IPS-18a (cell line): ENCODE measurements around the gene CARM1.

Experiments
- H3K27ac ChIP-seq: one replicate; pipeline ENCODE4 v1.5.1; 2013; ENCODE audit warnings: low read length
- H3K27me3 ChIP-seq: one replicate; pipeline ENCODE4 v1.6.1; 2013; ENCODE audit warnings: mild to moderate bottlenecking, low read length; ENCODE audit not compliant: control insufficient read depth, insufficient read depth
- H3K36me3 ChIP-seq: one replicate; pipeline ENCODE4 v1.6.1; 2013; ENCODE audit warnings: low read depth, low read length; ENCODE audit not compliant: control insufficient read depth
- H3K4me1 ChIP-seq: one replicate; pipeline ENCODE4 v1.6.1; 2013; ENCODE audit warnings: low read depth, low read length; ENCODE audit not compliant: control insufficient read depth
- H3K4me3 ChIP-seq: one replicate; pipeline ENCODE4 v1.5.1; 2013; ENCODE audit warnings: low read length
- H3K9ac ChIP-seq: one replicate; pipeline ENCODE4 v1.6.1; 2013; ENCODE audit warnings: mild to moderate bottlenecking, low read length, moderate library complexity
- H3K9me3 ChIP-seq: one replicate; pipeline ENCODE4 v1.6.1; 2013; ENCODE audit warnings: low read depth, low read length; ENCODE audit not compliant: control insufficient read depth

CARM1 gene

DNA sequence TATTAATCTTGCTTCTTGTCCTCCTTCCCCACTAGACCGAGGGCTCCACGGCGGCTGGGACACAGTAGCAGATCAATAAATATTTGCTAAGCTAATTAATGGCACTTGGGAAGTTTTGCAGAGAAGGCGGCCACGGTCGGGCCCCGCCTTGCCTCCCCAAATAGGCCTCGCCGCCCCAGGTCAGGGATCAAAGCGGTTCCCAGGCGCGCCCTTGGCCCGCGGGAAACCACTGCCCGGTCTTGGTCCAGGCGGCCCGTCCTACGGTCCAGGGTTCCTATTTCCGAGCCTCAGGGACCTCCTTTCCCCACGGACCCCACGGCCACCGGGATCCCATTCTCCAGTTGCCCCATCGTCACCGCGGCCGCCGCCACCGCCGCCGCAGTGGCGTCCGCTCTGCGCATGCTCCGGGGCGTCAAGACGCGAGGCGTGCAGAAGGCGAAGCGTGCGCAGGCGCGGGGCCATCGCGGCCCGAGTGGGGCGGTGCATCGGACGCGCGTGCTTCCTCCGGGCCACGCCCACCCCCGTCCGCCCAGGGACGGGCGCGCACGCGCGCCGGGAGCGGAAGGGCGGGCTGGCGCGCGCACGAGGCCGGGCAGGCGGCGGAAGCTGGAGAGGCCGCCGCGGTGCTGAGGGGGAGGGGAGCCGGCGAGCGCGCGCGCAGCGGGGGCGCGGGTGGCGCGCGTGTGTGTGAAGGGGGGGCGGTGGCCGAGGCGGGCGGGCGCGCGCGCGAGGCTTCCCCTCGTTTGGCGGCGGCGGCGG lies 89.1 kb downstream of the CARM1 start, which contains the start of gene SMARCA4:
TSS of gene SMARCA4 (plus strand) at position 717 of the 759 bp plus-strand sequence. CDS start 23,122 bp downstream, outside the sequence.
- H3K4me3 ChIP-seq = peak within 1 kb of the TSS; percentile 93
- peaks cover 5% of the 10 kb centered on the region for H3K4me1 ChIP-seq
- no peaks in the 10 kb centered on the region for H3K9me3 ChIP-seq
- peak within 1 kb of the TSS; percentile 94 for H3K9ac ChIP-seq
- H3K27ac ChIP-seq = peak within 1 kb of the TSS; percentile 64
- H3K36me3 ChIP-seq = no peaks in the 10 kb centered on the region
- no peaks in the 10 kb centered on the region for H3K27me3 ChIP-seq

DNA sequence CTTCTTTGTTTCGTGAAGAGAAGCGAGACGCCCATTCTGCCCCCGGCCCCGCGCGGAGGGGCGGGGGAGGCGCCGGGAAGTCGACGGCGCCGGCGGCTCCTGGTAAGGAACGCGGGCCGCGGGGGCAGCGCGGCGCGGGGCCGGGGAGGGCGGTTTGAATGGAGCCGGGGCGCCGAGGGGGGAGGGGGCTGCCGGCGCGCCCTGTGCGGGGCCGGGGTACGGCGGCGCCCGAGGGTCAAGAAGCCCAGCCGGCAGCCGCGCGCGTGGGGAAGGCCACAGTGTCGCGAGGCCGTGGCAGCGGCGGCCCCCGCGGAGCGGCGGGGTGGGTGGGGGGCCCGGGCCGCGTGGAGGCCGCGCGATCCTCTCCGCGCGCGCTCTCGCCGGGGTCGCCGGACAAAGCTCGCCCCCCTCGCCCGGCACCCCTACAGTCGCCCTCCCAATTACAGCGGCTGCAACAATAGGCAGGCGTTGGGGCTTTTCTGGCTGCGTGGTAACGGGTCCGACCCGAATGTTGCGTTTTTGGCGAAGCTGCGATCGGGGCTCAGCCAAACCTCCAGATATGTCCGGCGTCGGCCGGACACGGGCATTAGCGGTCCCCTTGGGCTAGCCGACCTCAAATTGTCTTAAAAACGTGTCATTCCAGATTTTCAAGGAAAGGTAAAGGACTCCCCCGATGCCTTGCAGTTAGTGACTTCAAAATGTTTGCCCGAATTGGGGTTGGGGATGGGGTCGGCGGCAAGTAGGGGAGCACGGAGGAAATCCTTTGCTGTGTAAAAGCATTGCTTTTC lies 89.9 kb downstream of the CARM1 start:
- H3K9ac ChIP-seq = peak overlapping the region; percentile 94
- peaks cover 5% of the 10 kb centered on the region for H3K4me1 ChIP-seq
- no peaks in the 10 kb centered on the region for H3K27me3 ChIP-seq
- no peaks in the 10 kb centered on the region for H3K36me3 ChIP-seq
- H3K9me3 ChIP-seq = no peaks in the 10 kb centered on the region
- peak overlapping the region; percentile 93 for H3K4me3 ChIP-seq
- H3K27ac ChIP-seq = peak overlapping the region; percentile 64

DNA sequence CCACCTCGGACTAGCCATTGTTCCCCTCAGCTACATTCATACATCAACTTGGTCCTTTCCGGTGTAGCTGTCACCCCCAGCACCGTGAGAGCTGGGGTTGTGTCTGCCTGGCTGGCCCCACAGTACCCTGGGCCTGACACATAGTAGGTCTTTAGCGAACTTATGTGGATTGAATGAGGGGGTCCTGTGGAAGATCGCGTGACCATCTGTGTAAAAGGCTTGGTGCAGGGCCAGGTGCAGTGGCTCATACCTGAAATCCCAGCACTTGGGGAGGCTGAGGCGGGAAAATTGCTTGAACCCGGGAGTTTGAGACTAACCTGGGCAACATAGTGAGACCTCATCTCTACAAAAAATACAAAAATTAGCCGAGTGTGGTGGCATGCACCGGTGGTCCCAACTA lies 91.5 kb downstream of the CARM1 start:
- no peaks in the 10 kb centered on the region for H3K27me3 ChIP-seq
- H3K4me3 ChIP-seq = no peak overlapping the region
- no peak overlapping the region for H3K9ac ChIP-seq
- H3K27ac ChIP-seq = no peak overlapping the region
- H3K36me3 ChIP-seq = no peaks in the 10 kb centered on the region
- H3K9me3 ChIP-seq = no peaks in the 10 kb centered on the region
- peaks cover 5% of the 10 kb centered on the region for H3K4me1 ChIP-seq

DNA sequence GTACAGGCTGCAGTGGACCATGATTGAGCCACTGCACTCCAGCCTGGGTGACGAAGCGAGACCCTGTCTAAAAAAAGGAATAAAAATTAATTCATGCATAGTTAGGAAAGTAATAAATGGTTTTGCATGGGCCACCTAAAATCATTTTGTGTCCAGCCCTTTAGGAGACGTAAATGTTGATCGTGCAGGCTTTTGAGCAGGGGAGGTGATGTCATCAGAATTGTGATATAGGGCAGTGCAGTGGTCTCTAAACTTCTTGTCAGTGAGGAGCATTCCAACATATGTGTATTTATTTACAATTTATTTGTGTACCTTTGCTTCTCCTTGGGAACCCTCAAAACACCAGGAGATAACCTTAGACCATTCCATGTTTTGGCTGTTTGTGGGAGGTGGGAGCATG lies 92.5 kb downstream of the CARM1 start:
- Histone ChIP-seq H3K27ac (no peak overlapping the region), H3K27me3 (no peaks in the 10 kb centered on the region), H3K9ac (no peak overlapping the region), H3K36me3 (no peaks in the 10 kb centered on the region), H3K9me3 (no peaks in the 10 kb centered on the region), H3K4me1 (peaks cover 5% of the 10 kb centered on the region), H3K4me3 (no peak overlapping the region)

DNA sequence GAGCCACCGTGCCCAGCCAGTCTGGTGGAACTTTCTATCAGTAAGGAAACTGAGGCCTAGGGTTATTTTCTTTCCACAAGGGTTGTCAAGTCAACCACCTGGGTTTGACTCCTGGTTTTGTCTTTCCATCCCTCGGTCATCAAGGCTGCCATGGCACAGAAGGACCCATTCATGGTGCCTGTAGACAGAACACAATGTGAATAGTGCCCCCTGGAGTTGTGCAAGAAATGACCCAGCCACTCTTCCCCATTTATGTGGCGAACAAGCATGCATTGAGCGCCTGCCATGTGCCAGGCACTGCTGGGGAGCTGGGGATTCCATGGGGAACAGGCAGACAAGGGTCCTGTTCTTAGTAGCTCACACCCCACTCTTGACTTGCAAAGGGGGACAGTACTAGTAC lies 93.5 kb downstream of the CARM1 start:
- no peak overlapping the region for H3K9ac ChIP-seq
- no peak overlapping the region for H3K27ac ChIP-seq
- no peaks in the 10 kb centered on the region for H3K27me3 ChIP-seq
- no peaks in the 10 kb centered on the region for H3K36me3 ChIP-seq
- H3K4me1 ChIP-seq = peaks cover 5% of the 10 kb centered on the region
- no peak overlapping the region for H3K4me3 ChIP-seq
- no peaks in the 10 kb centered on the region for H3K9me3 ChIP-seq

DNA sequence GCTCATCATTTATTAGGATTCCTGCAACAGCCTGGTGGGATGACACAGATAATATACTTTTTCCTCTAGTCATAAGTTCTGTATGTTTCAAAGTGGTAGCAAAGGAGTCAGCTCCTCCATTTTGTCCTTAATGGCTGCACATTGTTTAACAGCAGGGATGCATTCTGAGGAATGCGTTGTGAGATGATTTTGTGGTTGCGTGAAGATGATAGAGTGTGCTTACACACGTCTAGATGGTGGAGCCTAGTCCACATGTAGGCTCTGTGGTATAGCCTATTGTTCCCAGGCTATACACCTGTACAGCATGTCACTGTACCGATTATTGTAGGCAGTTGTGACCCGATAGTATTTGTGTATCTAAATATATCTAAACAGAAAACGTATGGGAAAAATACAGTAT lies 94.0 kb downstream of the CARM1 start:
- Histone ChIP-seq H3K9ac (no peak overlapping the region), H3K27me3 (no peaks in the 10 kb centered on the region), H3K36me3 (no peaks in the 10 kb centered on the region), H3K27ac (no peak overlapping the region), H3K9me3 (no peaks in the 10 kb centered on the region), H3K4me3 (no peak overlapping the region), H3K4me1 (peaks cover 5% of the 10 kb centered on the region)

DNA sequence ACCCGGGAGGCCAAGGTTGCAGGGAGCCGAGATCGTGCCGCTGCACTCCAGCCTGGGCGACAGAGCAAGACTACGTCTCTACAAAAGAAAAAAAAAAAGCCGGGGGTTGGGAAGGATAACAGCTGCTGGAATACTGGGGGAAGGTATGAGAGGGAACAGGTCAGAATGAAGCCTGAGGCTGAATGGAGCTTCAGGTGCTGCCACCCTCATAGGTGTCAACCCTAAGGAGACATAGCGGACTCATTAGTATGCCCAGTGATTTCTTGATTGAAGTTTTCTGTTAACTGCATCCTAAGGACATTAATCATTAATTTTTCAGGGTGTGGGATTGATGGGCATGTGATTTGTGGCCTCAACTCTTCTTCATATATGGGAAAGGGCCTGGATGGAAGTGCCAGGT lies 95.5 kb downstream of the CARM1 start:
- no peaks in the 10 kb centered on the region for H3K36me3 ChIP-seq
- H3K9me3 ChIP-seq = no peaks in the 10 kb centered on the region
- H3K27me3 ChIP-seq = no peaks in the 10 kb centered on the region
- H3K27ac ChIP-seq = no peak overlapping the region
- no peak overlapping the region for H3K4me3 ChIP-seq
- H3K9ac ChIP-seq = no peak overlapping the region
- H3K4me1 ChIP-seq = peaks cover 5% of the 10 kb centered on the region

DNA sequence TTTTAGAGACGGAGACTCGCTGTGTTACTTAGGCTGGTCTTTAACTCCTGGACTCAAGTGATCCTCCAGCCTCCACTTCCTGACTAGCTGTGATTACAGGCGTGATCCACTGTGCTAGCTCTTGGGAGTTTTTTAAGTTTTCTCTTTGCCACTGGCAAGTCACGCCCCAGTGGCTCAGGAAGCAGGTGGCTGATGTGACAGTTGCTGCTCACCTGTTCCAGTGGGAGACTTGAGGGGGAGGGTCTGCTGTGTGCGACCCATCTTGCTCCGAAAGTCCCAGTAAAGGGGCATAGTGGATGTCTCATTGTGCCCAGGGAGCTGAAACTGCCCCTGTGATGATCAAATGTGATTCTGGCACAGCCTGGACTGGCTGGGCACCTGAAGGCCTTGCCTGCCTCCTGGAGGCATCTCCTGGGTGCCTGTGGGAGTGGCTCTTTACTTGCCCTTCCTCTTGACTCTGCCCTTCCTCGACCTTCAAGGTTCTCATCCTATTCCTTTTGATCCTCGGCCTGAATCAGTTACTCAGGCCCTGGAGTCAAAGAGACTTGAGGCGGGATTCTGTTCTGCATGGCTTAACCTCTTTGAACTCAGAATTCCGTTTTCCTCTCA lies 97.3 kb downstream of the CARM1 start:
- Histone ChIP-seq H3K27ac (no peak overlapping the region), H3K9me3 (no peaks in the 10 kb centered on the region), H3K9ac (no peak overlapping the region), H3K4me1 (peaks cover 5% of the 10 kb centered on the region), H3K36me3 (no peaks in the 10 kb centered on the region), H3K27me3 (no peaks in the 10 kb centered on the region), H3K4me3 (no peak overlapping the region)

DNA sequence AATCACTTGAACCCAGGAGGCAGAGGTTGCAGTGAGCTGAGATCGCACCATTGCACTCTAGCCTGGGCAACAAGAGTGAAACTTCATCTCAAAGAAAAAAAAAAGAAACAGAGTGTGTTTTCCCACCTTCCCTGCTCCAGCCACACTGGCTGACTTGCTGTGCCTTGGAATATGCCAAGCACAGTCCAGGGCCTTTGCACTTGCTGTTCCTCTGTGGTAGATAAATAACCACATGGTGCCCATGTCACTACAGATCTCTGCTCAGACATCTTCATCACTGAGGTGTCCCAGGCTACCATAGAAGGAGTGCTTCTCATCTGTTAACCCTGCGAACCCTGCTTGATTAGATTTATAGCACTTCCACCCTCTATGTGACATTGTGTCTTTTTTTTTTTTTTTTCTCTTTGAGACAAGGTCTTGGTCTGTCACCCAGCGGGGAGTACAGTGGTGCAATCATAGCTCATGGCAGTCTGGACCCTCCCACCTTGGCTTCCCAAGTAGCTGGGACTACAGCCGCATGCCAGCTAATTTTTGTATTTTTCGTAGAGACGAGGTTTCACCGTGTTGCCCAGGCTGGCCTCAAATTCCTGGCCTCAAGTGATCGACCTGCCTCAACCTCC lies 99.9 kb downstream of the CARM1 start:
- Histone ChIP-seq H3K9me3 (no peaks in the 10 kb centered on the region), H3K27ac (no peak overlapping the region), H3K27me3 (no peaks in the 10 kb centered on the region), H3K9ac (no peak overlapping the region), H3K36me3 (no peaks in the 10 kb centered on the region), H3K4me3 (no peak overlapping the region), H3K4me1 (no peaks in the 10 kb centered on the region)
